ENCODE data around the gene SOHLH1.

SOHLH1 gene

GRCh38 chr9:135647884-135648283, 51.4 kb downstream of the SOHLH1 start:
- H3K4me3 ChIP-seq (ENCODE audit: low read length): no peak overlapping the region
- TF ChIP-seq CTCF (conservative IDR thresholded peaks at IDR 0.05; ENCODE audit: low read length): no peak
- DNase-seq (ENCODE audit: low read depth): no peak

- DNase-seq (ENCODE audit: low read depth): no peak
- no peak overlapping the region for H3K4me3 ChIP-seq (ENCODE audit: low read length)
- TF ChIP-seq CTCF (conservative IDR thresholded peaks at IDR 0.05; ENCODE audit: low read length): no peak
These were observed 54.6 kb downstream of the SOHLH1 start for GRCh38 chr9:135644631-135645218.

Data from AG10803 (cell line).